G401 (cell line): ENCODE data around the gene IL1RAPL2. TPM values are rescaled to one million over a fixed set of nuclear protein-coding genes. Genes with fewer than 3 reads are reported as not detected.
"Not testable (repeated sequence)": the region's sequence is repeated elsewhere in the genome, so short reads cannot be mapped to it uniquely, and the experiment has no call there.

Experiments
- DNase-seq: peaks from one replicate; pipeline ENCODE4 v3.0.0-alpha.2; 2015; ENCODE audit warnings: low spot score
- in situ Hi-C: cut with HindIII; loops from 2 replicates; pipeline ENCODE4 v1.10.0; 2016; ENCODE audit warnings: low sequenced_read_pairs, mixed read lengths
- total RNA-seq: library from RNA; depleted of rRNA; stranded (reverse); fragments of >200 nt; shearing (Covaris generic); gene quantifications from 2 replicates; pipeline ENCODE4 v1.2.3, GENCODE V29; 2014

The IL1RAPL2 gene
- total RNA-seq, 1 experiment from 2014 or later: not detected

GRCh38 chrX:104968241-104968640 is 402.2 kb downstream of the IL1RAPL2 start:
- DNase-seq: no peak
- in situ Hi-C loops: no loop called here

GRCh38 chrX:104972737-104973136 is 406.7 kb downstream of the IL1RAPL2 start:
- no peak for DNase-seq
- in situ Hi-C loops: no loop called here

GRCh38 chrX:104987063-104987462 is 421.1 kb downstream of the IL1RAPL2 start:
- in situ Hi-C loops: no loop called here
- no peak for DNase-seq

- no peak for DNase-seq
- in situ Hi-C loops: no loop called here
These were observed 422.0 kb downstream of the IL1RAPL2 start for GRCh38 chrX:104988038-104988437.

GRCh38 chrX:104995546-104995945 is 429.5 kb downstream of the IL1RAPL2 start:
- in situ Hi-C loops: no loop called here
- no peak for DNase-seq

- in situ Hi-C loops: no loop called here
- DNase-seq: no peak
These were observed 440.1 kb downstream of the IL1RAPL2 start for GRCh38 chrX:105006103-105006502.

GRCh38 chrX:105006996-105007395 is 441.0 kb downstream of the IL1RAPL2 start:
- in situ Hi-C loops: no loop called here

GRCh38 chrX:105013719-105014118 is 447.7 kb downstream of the IL1RAPL2 start:
- DNase-seq: no peak
- in situ Hi-C loops: no loop called here

More at GRCh38 chrX:105006996-105007395, 441.0 kb downstream of the IL1RAPL2 start:
- DNase-seq: no peak

GRCh38 chrX:105017641-105018040 is 451.6 kb downstream of the IL1RAPL2 start:
- no peak for DNase-seq
- in situ Hi-C loops: no loop called here

- no peak for DNase-seq
- in situ Hi-C loops: no loop called here
These were observed 452.9 kb downstream of the IL1RAPL2 start for GRCh38 chrX:105018865-105019264.

GRCh38 chrX:105028962-105029361 is 463.0 kb downstream of the IL1RAPL2 start:
- in situ Hi-C loops, DNase-seq: not testable (repeated sequence)

GRCh38 chrX:105038672-105039328 is 472.8 kb downstream of the IL1RAPL2 start:
- in situ Hi-C loops: no loop called here
- DNase-seq: no peak

- DNase-seq: no peak
- in situ Hi-C loops: no loop called here
These were observed 484.9 kb downstream of the IL1RAPL2 start for GRCh38 chrX:105050921-105051320.

GRCh38 chrX:105051364-105051763 is 485.4 kb downstream of the IL1RAPL2 start:
- in situ Hi-C loops: no loop called here
- DNase-seq: no peak

GRCh38 chrX:105052926-105053325 is 486.9 kb downstream of the IL1RAPL2 start:
- no peak for DNase-seq

GRCh38 chrX:105063743-105064142 is 497.7 kb downstream of the IL1RAPL2 start:
- in situ Hi-C loops: no loop called here
- no peak for DNase-seq

More at GRCh38 chrX:105052926-105053325, 486.9 kb downstream of the IL1RAPL2 start:
- in situ Hi-C loops: no loop called here

- DNase-seq: no peak
- in situ Hi-C loops: no loop called here
These were observed 532.2 kb downstream of the IL1RAPL2 start for GRCh38 chrX:105098201-105098600.

- in situ Hi-C loops: no loop called here
These were observed 532.8 kb downstream of the IL1RAPL2 start for GRCh38 chrX:105098812-105099211.

GRCh38 chrX:105101378-105101777 is 535.4 kb downstream of the IL1RAPL2 start:
- no peak for DNase-seq
- in situ Hi-C loops: no loop called here

More at GRCh38 chrX:105098812-105099211, 532.8 kb downstream of the IL1RAPL2 start:
- no peak for DNase-seq

- in situ Hi-C loops: no loop called here
- DNase-seq: no peak
These were observed 543.9 kb downstream of the IL1RAPL2 start for GRCh38 chrX:105109936-105110335.

GRCh38 chrX:105114554-105115130 is 548.6 kb downstream of the IL1RAPL2 start:
- in situ Hi-C loops: no loop called here

More at GRCh38 chrX:105114554-105115130, 548.6 kb downstream of the IL1RAPL2 start:
- no peak for DNase-seq
